GM12878 (cell line): Measurements from ENCODE around the gene DFFB. TPM values are rescaled to one million over a fixed set of nuclear protein-coding genes. Genes with fewer than 3 reads are reported as not detected.

Experiments used
- ATAC-seq: fragments of 200-7000 bp; cut with Tn5 transposase; 3 replicates; pipeline ENCODE4 v1.9.1; 2020; ENCODE audit warnings: mild to moderate bottlenecking, moderate library complexity
- BruUV-seq: library from RNA; stranded (reverse); fragments of 400-500 nt; replicated peaks from 2 replicates; lab custom pipeline; 2021; lab: Mats Ljungman, UMichigan
- CTCF ChIA-PET: fragments of 300-600 bp; sonication (Branson Sonifier 250); formaldehyde crosslinking; extraction: SDS; loops from one replicate; lab custom pipeline; 2021; ENCODE audit warnings: inconsistent platforms; lab: Yijun Ruan, JAX
- POLR2A ChIA-PET: fragments of 350-600 bp; formaldehyde crosslinking; extraction: SDS; loops from one replicate; lab custom pipeline; 2021; ENCODE audit warnings: inconsistent platforms; lab: Charles Lee
- RAD21 ChIA-PET: fragments of 300-600 bp; sonication (Branson Sonifier 250); formaldehyde crosslinking; loops from one replicate; lab custom pipeline; 2023; ENCODE audit warnings: antibody characterized with exemption; ENCODE audit not compliant: unreplicated experiment; lab: Charles Lee
- SMC1A ChIA-PET: fragments of 300-600 bp; sonication (Branson Sonifier 250); formaldehyde crosslinking; loops from one replicate; lab custom pipeline; 2023; ENCODE audit not compliant: unreplicated experiment, uncharacterized antibody; lab: Charles Lee
- DNase-seq: peaks from one replicate; pipeline ENCODE4 v3.0.0-alpha.2; 2011; ENCODE audit warnings: low read depth, low spot score
- FAIRE-seq: peaks from 3 replicates; lab custom pipeline; 2011; peaks lifted over from hg19 to GRCh38; lab: Jason Lieb, UNC
- H2AFZ ChIP-seq: 2 replicates; pipeline ENCODE4 v1.6.0; 2011; ENCODE audit warnings: low read depth, low read length, control low read depth; ENCODE audit not compliant: control insufficient read depth
- H3K27ac ChIP-seq: 2 replicates; pipeline ENCODE4 v1.5.1; 2011; ENCODE audit warnings: control low read depth; ENCODE audit not compliant: control insufficient read depth, insufficient read depth
- H3K27me3 ChIP-seq, 2 experiments: replicated peaks in 1 of 2; 2 replicates each; pipeline versions ENCODE4 v1.6.0 to v1.6.1; 2011; ENCODE audit warnings: low read length in 1 of 2; ENCODE audit not compliant: control insufficient read depth in 2 of 2, insufficient read depth in 2 of 2
- H3K36me3 ChIP-seq, 2 experiments: 2 replicates each; pipeline ENCODE4 v1.5.1; 2011; ENCODE audit warnings: low read length in 1 of 2; ENCODE audit not compliant: control insufficient read depth in 2 of 2, insufficient read depth in 2 of 2
- H3K4me1 ChIP-seq: 2 replicates; pipeline ENCODE4 v1.6.1; 2011; ENCODE audit warnings: mild to moderate bottlenecking, low read length, moderate library complexity, mixed read lengths; ENCODE audit not compliant: control insufficient read depth, insufficient read depth
- H3K4me2 ChIP-seq: 2 replicates; pipeline ENCODE4 v1.6.0; 2011; ENCODE audit warnings: control low read depth; ENCODE audit not compliant: control insufficient read depth, insufficient read depth
- H3K4me3 ChIP-seq: fragments of 200-600 bp; sonication (generic); 2 replicates; pipeline ENCODE4 v1.5.1; 2016
- H3K79me2 ChIP-seq: 2 replicates; pipeline ENCODE4 v1.6.0; 2011; ENCODE audit warnings: low read length; ENCODE audit not compliant: control insufficient read depth, insufficient read depth
- H3K9ac ChIP-seq: 2 replicates; pipeline ENCODE4 v1.8.0; 2011; ENCODE audit warnings: low read length, control low read depth, mixed read lengths; ENCODE audit not compliant: control insufficient read depth, insufficient read depth
- H3K9me3 ChIP-seq: replicated peaks from 3 replicates; pipeline ENCODE4 v1.5.1; 2011; ENCODE audit warnings: mild to moderate bottlenecking, low read length; ENCODE audit not compliant: control insufficient read depth, insufficient read depth
- H4K20me1 ChIP-seq: 2 replicates; pipeline ENCODE4 v1.6.0; 2011; ENCODE audit not compliant: control insufficient read depth, insufficient read depth
- CHD1 ChIP-seq: IDR thresholded peaks from 2 replicates; pipeline ENCODE4 v1.6.1; 2012; ENCODE audit warnings: low read depth, low read length, improper control_type of control experiment
- GATAD2B ChIP-seq: fragments of 450-650 bp; conservative IDR thresholded peaks from 2 replicates; pipeline ENCODE4 v1.6.1; 2017; ENCODE audit warnings: low read depth, mild to moderate bottlenecking, moderate library complexity
- HDAC6 ChIP-seq: fragments of 200-600 bp; sonication (generic); IDR thresholded peaks from one replicate; pipeline ENCODE4 v1.8.0; 2017; ENCODE audit warnings: antibody characterized with exemption; ENCODE audit not compliant: unreplicated experiment
- KLF5 ChIP-seq: fragments of 450-650 bp; IDR thresholded peaks from 2 replicates; pipeline ENCODE4 v1.6.1; 2014; ENCODE audit warnings: mild to moderate bottlenecking; ENCODE audit not compliant: partially characterized antibody
- RELA ChIP-seq: fragments of 450-650 bp; IDR thresholded peaks from 2 replicates; pipeline ENCODE4 v1.8.0; 2014; ENCODE audit warnings: borderline replicate concordance; ENCODE audit not compliant: partially characterized antibody
- SMAD1 ChIP-seq: fragments of 450-650 bp; IDR thresholded peaks from 2 replicates; pipeline ENCODE4 v1.6.1; 2018; ENCODE audit warnings: mild to moderate bottlenecking, low read depth; ENCODE audit not compliant: partially characterized antibody
- SMAD5 ChIP-seq: IDR thresholded peaks from 2 replicates; pipeline ENCODE4 v1.6.1; 2016; ENCODE audit warnings: antibody characterized with exemption, low read depth
- TBL1XR1 ChIP-seq: IDR thresholded peaks from 2 replicates; pipeline ENCODE4 v1.6.1; 2012; ENCODE audit warnings: low read depth, low read length, improper control_type of control experiment
- WRNIP1 ChIP-seq: IDR thresholded peaks from 2 replicates; pipeline ENCODE4 v1.6.1; 2011; ENCODE audit warnings: low read depth, low read length, improper control_type of control experiment, borderline replicate concordance
- WGBS: methylation state at CpG from one replicate; pipeline ENCODE4 v1.1.6; 2016; ENCODE audit warnings: low lambda C conversion rate; ENCODE audit not compliant: insufficient replicate concordance, insufficient coverage; ENCODE audit errors: missing lambda C conversion rate; 5-methylcytosine and 5-hydroxymethylcytosine counted together
- in situ Hi-C: fragments of 300-500 bp; cut with MboI; formaldehyde crosslinking; loops from 9 replicates; pipeline ENCODE4 v1.14.3; 2018; ENCODE audit warnings: mixed read lengths
- intact Hi-C: fragments of 100-400 bp; cut with micrococcal nuclease; formaldehyde crosslinking; loops from one replicate; pipeline ENCODE4 v1.14.2; 2022; ENCODE audit not compliant: unreplicated experiment
- polyA plus RNA-seq, 11 experiments: library from polyadenylated mRNA; depleted of rRNA in 4 of 11; unstranded in 6 of 11; stranded (reverse) in 5 of 11; fragments of >200 nt; fragmentation: Nextera tagmentation in 4 of 11; fragmentation: Illumina TruSeq in 1 of 11; extraction: Ambion mirVana in 4 of 11; extraction: Trizol in 1 of 11; gene quantifications; 1 replicate in 1 of 11; 2 replicates in 10 of 11; pipeline versions ENCODE4 v1.2.1 to v1.2.3, GENCODE V29; 2011 to 2016; ENCODE audit warnings: inconsistent platforms in 2 of 11, missing spikeins in 2 of 11, low read depth in 1 of 11
- total RNA-seq, 4 experiments: library from RNA; depleted of rRNA in 3 of 4; stranded (reverse); fragments of >200 nt in 3 of 4; fragmentation: Illumina TruSeq in 1 of 4; extraction: Trizol in 1 of 4; gene quantifications; 2 replicates each; pipeline versions ENCODE4 v1.2.1 to v1.2.3, GENCODE V29; 2013 to 2021
- TF ChIP-seq, protein P1 (sequence below): fragments of 150-350 bp; IDR thresholded peaks from 2 replicates; pipeline ENCODE4 v1.6.1; 2016; ENCODE audit warnings: low read depth, low read length
- TF ChIP-seq, protein P2 (sequence below): fragments of 450-650 bp; IDR thresholded peaks from 2 replicates; pipeline ENCODE4 v1.6.1; 2016; ENCODE audit warnings: mild to moderate bottlenecking

Gene DFFB
- total and polyA plus RNA-seq, 10 of the 15 experiments (the other 5 are each of a cell fraction or from before 2014, with no cell fraction given), result 2.7 to 10.7 (median 6.5) TPM

DNA sequence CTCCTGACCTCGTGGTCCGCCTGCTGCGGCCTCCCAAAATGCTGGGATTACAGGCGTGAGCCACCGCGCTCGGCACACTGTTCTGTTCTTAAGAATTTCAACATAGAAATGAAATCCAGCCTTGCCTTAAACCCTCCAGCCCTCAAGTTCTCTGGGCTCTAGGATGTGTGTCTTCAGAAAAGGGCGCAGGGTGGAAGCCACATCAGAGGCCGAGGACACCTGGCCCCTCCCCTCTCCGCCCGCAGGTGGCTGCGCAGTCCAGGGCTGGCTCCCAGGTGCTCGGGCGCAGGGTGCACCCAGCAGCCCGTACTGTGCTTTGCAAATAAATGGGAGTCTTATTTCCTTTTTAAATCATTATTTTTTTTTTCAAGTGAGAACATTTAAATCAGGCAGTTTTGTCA, 44.8 kb downstream of the DFFB start:
- no peak for FAIRE-seq
- Histone ChIP-seq H3K9ac (no peak overlapping the region), H2AFZ (no peak overlapping the region), H3K4me1 (no peaks in the 10 kb centered on the region), H3K36me3 (no peaks in the 10 kb centered on the region), H3K27ac (no peak overlapping the region), H4K20me1 (no peaks in the 10 kb centered on the region), H3K27me3 (no peaks in the 10 kb centered on the region), H3K79me2 (peaks cover 23% of the 10 kb centered on the region), H3K4me2 (no peak overlapping the region), H3K9me3 (no peaks in the 10 kb centered on the region; the same call in 2 of the 3 replicates), H3K4me3 (no peak overlapping the region)
- SMC1A ChIA-PET, result no interaction called here
- 94% methylated on average over 15 of the region's 15 CpGs for WGBS
- RAD21 ChIA-PET, result interaction anchor here (0.8 kb wide), 1 partner anchor 44 kb away, joined by 3 read pairs; the partner anchor contains the start of gene DFFB
- in situ Hi-C loops, result no loop called here
- POLR2A ChIA-PET, result no interaction called here
- no peak for DNase-seq
- TF ChIP-seq WRNIP1, result no peak
- CTCF ChIA-PET, result no interaction called here
- ATAC-seq, result no peak
- intact Hi-C loops, result loop anchor here (5.0 kb wide), 1 partner anchor 105 kb away; the partner anchor contains the start of gene LRRC47
- BruUV-seq, result no TSS peak

DNA sequence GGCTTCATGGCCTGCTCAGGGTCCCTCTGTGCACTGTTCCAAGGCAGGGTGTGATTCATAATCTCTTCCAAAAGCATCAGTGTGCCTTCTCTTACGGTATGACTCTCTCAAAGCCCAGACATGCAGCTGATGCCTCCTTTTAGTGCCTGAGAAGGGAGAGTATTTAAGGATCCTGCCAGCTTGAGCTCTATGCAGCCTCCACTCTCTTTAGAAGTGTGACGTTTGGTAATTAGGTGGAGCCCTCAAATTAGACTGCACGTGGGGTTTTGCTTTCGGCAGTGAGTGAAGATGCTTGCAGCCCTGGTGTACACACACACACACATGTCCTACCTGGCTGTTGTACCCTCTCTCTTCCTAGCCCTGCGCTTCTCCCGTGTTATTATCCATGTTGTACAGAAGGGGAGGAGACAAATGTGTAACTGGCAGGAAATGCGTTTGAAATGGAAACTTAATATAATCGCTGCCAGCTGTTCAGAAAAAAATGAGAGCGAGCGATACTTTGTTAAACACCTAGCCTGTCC, 45.4 kb downstream of the DFFB start:
- in situ Hi-C loops (no loop called here), intact Hi-C loops (loop anchor here (5.0 kb wide), 1 partner anchor 105 kb away; the partner anchor contains the start of gene LRRC47)
- POLR2A ChIA-PET, result no interaction called here
- CTCF ChIA-PET, result no interaction called here
- no peaks in the 10 kb centered on the region for H3K36me3 ChIP-seq
- H3K4me1 ChIP-seq, result no peaks in the 10 kb centered on the region
- no peaks in the 10 kb centered on the region for H4K20me1 ChIP-seq
- no peak overlapping the region for H3K4me3 ChIP-seq
- BruUV-seq, result no TSS peak
- ATAC-seq, result no peak
- TF ChIP-seq RELA (no peak), GATAD2B (no peak), CHD1 (no peak), KLF5 (no peak), HDAC6 (no peak), SMAD5 (no peak), SMAD1 (no peak), TBL1XR1 (no peak)
- TF ChIP-seq, protein P1, sequence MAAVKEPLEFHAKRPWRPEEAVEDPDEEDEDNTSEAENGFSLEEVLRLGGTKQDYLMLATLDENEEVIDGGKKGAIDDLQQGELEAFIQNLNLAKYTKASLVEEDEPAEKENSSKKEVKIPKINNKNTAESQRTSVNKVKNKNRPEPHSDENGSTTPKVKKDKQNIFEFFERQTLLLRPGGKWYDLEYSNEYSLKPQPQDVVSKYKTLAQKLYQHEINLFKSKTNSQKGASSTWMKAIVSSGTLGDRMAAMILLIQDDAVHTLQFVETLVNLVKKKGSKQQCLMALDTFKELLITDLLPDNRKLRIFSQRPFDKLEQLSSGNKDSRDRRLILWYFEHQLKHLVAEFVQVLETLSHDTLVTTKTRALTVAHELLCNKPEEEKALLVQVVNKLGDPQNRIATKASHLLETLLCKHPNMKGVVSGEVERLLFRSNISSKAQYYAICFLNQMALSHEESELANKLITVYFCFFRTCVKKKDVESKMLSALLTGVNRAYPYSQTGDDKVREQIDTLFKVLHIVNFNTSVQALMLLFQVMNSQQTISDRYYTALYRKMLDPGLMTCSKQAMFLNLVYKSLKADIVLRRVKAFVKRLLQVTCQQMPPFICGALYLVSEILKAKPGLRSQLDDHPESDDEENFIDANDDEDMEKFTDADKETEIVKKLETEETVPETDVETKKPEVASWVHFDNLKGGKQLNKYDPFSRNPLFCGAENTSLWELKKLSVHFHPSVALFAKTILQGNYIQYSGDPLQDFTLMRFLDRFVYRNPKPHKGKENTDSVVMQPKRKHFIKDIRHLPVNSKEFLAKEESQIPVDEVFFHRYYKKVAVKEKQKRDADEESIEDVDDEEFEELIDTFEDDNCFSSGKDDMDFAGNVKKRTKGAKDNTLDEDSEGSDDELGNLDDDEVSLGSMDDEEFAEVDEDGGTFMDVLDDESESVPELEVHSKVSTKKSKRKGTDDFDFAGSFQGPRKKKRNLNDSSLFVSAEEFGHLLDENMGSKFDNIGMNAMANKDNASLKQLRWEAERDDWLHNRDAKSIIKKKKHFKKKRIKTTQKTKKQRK, result no peak
- TF ChIP-seq, protein P2, sequence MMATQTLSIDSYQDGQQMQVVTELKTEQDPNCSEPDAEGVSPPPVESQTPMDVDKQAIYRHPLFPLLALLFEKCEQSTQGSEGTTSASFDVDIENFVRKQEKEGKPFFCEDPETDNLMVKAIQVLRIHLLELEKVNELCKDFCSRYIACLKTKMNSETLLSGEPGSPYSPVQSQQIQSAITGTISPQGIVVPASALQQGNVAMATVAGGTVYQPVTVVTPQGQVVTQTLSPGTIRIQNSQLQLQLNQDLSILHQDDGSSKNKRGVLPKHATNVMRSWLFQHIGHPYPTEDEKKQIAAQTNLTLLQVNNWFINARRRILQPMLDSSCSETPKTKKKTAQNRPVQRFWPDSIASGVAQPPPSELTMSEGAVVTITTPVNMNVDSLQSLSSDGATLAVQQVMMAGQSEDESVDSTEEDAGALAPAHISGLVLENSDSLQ, result no peak
- H3K27ac ChIP-seq, result no peak overlapping the region
- RAD21 ChIA-PET, result no interaction called here
- no peak for FAIRE-seq
- H3K79me2 ChIP-seq, result peaks cover 21% of the 10 kb centered on the region
- H3K9me3 ChIP-seq, result no peaks in the 10 kb centered on the region; the same call in 2 of the 3 replicates
- H3K9ac ChIP-seq, result no peak overlapping the region
- no peak overlapping the region for H3K4me2 ChIP-seq
- SMC1A ChIA-PET, result interaction anchor here (1.2 kb wide), 1 partner anchor 44 kb away, joined by 3 read pairs; no protein-coding TSS in a partner anchor
- no peak overlapping the region for H2AFZ ChIP-seq
- DNase-seq, result no peak
- no peaks in the 10 kb centered on the region for H3K27me3 ChIP-seq
- 82% methylated on average over 10 of the region's 10 CpGs for WGBS
